HepG2 (cell line): Measurements from ENCODE around the gene LITAF. TPM values are rescaled to one million over a fixed set of nuclear protein-coding genes. Genes with fewer than 3 reads are reported as not detected.

Source experiments
- CERS6 ChIP-seq: sonication (generic); formaldehyde crosslinking; IDR thresholded peaks from 2 replicates; pipeline ENCODE4 v1.5.0; 2020; ENCODE audit warnings: missing genetic modification reagents
- FOSL1 ChIP-seq: sonication (generic); formaldehyde crosslinking; IDR thresholded peaks from 2 replicates; pipeline ENCODE4 v1.9.0; 2021; ENCODE audit warnings: missing genetic modification reagents, borderline replicate concordance
- HMGA1 ChIP-seq: sonication (generic); formaldehyde crosslinking; conservative IDR thresholded peaks from 2 replicates; pipeline ENCODE4 v1.4.0; 2020; ENCODE audit warnings: missing genetic modification reagents
- KIAA2018 ChIP-seq: sonication (generic); formaldehyde crosslinking; IDR thresholded peaks from 2 replicates; pipeline ENCODE4 v1.5.0; 2020; ENCODE audit warnings: mild to moderate bottlenecking, missing genetic modification reagents, borderline replicate concordance
- PLSCR1 ChIP-seq: sonication (generic); formaldehyde crosslinking; IDR thresholded peaks from 2 replicates; pipeline ENCODE4 v1.5.0; 2020; ENCODE audit warnings: missing genetic modification reagents, mild to moderate bottlenecking, borderline replicate concordance
- RELA ChIP-seq: sonication (generic); formaldehyde crosslinking; IDR thresholded peaks from 2 replicates; pipeline ENCODE4 v1.4.0; 2020; ENCODE audit warnings: missing genetic modification reagents
- REPIN1 ChIP-seq: sonication (generic); formaldehyde crosslinking; IDR thresholded peaks from 2 replicates; pipeline ENCODE4 v1.8.0; 2022; ENCODE audit warnings: missing genetic modification reagents, low read depth, mild to moderate bottlenecking, borderline replicate concordance
- SP1 ChIP-seq, 2 experiments: fragments of 450-650 bp in 1 of 2; sonication (generic) in 1 of 2; formaldehyde crosslinking in 1 of 2; IDR thresholded peaks; 2 replicates each; pipeline versions ENCODE4 v1.4.0 to v1.6.1; 2016 to 2020; ENCODE audit warnings: missing genetic modification reagents in 1 of 2
- TRIM22 ChIP-seq: fragments of 450-650 bp; IDR thresholded peaks from 2 replicates; pipeline ENCODE4 v1.6.1; 2017
- U2AF2 ChIP-seq: fragments of 200-400 bp; formaldehyde crosslinking; IDR thresholded peaks from 2 replicates; pipeline ENCODE4 v1.6.1; 2017; ENCODE audit warnings: low read depth, mild to moderate bottlenecking, low read length
- ZNF235 ChIP-seq: sonication (generic); formaldehyde crosslinking; IDR thresholded peaks from 2 replicates; pipeline ENCODE4 v1.8.1; 2023; ENCODE audit warnings: mild to moderate bottlenecking, missing genetic modification reagents, borderline replicate concordance
- ZNF510 ChIP-seq: sonication (generic); formaldehyde crosslinking; IDR thresholded peaks from 2 replicates; pipeline ENCODE4 v1.4.0; 2020; ENCODE audit warnings: low read depth, mild to moderate bottlenecking, missing genetic modification reagents
- ZNF512 ChIP-seq: sonication (generic); formaldehyde crosslinking; IDR thresholded peaks from 2 replicates; pipeline ENCODE4 v1.4.0; 2020; ENCODE audit warnings: mild to moderate bottlenecking, missing genetic modification reagents
- ZNF580 ChIP-seq: IDR thresholded peaks from 2 replicates; pipeline ENCODE4 v1.6.1; 2016; ENCODE audit warnings: low read depth, borderline replicate concordance
- ZNF720 ChIP-seq: sonication (generic); formaldehyde crosslinking; IDR thresholded peaks from 2 replicates; pipeline ENCODE4 v1.4.0; 2020; ENCODE audit warnings: missing genetic modification reagents
- polyA plus RNA-seq, 8 experiments: library from polyadenylated mRNA; depleted of rRNA in 3 of 8; stranded (reverse) in 7 of 8; unstranded in 1 of 8; fragments of >200 nt; fragmentation: Illumina TruSeq in 4 of 8; extraction: Trizol in 4 of 8; gene quantifications; 2 replicates each; pipeline versions ENCODE4 v1.2.1 to v1.2.3, GENCODE V29; 2011 to 2016; ENCODE audit warnings: low read depth in 4 of 8, missing spikeins in 1 of 8, mixed read lengths in 1 of 8; ENCODE audit not compliant: insufficient read depth in 1 of 8
- total RNA-seq, 5 experiments: library from RNA; depleted of rRNA; stranded (reverse); fragments of >200 nt; fragmentation: Illumina TruSeq; extraction: Trizol; gene quantifications; 2 replicates each; pipeline ENCODE4 v1.2.3, GENCODE V29; 2016; ENCODE audit warnings: low read depth in 1 of 5

Gene LITAF
- total and polyA plus RNA-seq, 2 of the 13 experiments (the other 11 are each of a cell fraction or from before 2014, with no cell fraction given), result 80.1 to 141 TPM

GRCh38 chr16:11632455-11632939, 45.8 kb upstream of the LITAF start (continued):
- TF ChIP-seq ZNF512 (CRISPR knock-in tag) (no peak), CERS6 (CRISPR knock-in tag) (no peak), U2AF2 (0 out of 2 replicates have a peak, but pooled peaks have one; percentile 22), PLSCR1 (CRISPR knock-in tag) (no peak), SP1 (IDR thresholded peaks at IDR 0.05) (no peak), SP1 (CRISPR knock-in tag; IDR thresholded peaks at IDR 0.05) (no peak), ZNF235 (CRISPR knock-in tag) (no peak), RELA (no peak), ZNF580 (no peak), ZNF510 (CRISPR knock-in tag) (no peak), ZNF720 (no peak), TRIM22 (no peak), KIAA2018 (CRISPR knock-in tag) (no peak), FOSL1 (CRISPR knock-in tag) (0 out of 2 replicates have a peak, but pooled peaks have one; percentile 41), REPIN1 (CRISPR knock-in tag) (no peak), HMGA1 (CRISPR knock-in tag) (no peak)
